HepG2 (cell line): Measurements from ENCODE around the gene BIN1. TPM values are rescaled to one million over a fixed set of nuclear protein-coding genes. Genes with fewer than 3 reads are reported as not detected.

Experiments used
- ATAC-seq: fragments of 200-7000 bp; cut with Tn5 transposase; 3 replicates; pipeline ENCODE4 v1.9.1; 2020; ENCODE audit warnings: mild to moderate bottlenecking, moderate library complexity
- BruUV-seq: library from RNA; stranded (reverse); fragments of 400-500 nt; replicated peaks from 2 replicates; lab custom pipeline; 2021; lab: Mats Ljungman, UMichigan
- CTCF ChIA-PET: fragments of 300-600 bp; formaldehyde crosslinking; extraction: SDS; loops from one replicate; lab custom pipeline; 2021; ENCODE audit warnings: low total read pairs, inconsistent platforms, low intra/inter-chr PET ratio; lab: Yijun Ruan, JAX
- POLR2A ChIA-PET: fragments of 350-600 bp; sonication (Branson Sonifier 250); formaldehyde crosslinking; loops from one replicate; lab custom pipeline; 2020; ENCODE audit warnings: antibody characterized with exemption, inconsistent platforms; lab: Yijun Ruan, JAX
- DNase-seq: peaks from one replicate; pipeline ENCODE4 v3.0.0-alpha.2; 2015; ENCODE audit warnings: low spot score
- FAIRE-seq: peaks from 3 replicates; lab custom pipeline; 2011; peaks lifted over from hg19 to GRCh38; lab: Jason Lieb, UNC
- H2AFZ ChIP-seq: one replicate; pipeline ENCODE4 v1.6.1; 2011; ENCODE audit warnings: low read length, inconsistent platforms
- H3K27ac ChIP-seq: fragments of 300-600 bp; 3 replicates; pipeline ENCODE4 v1.8.0; 2011; ENCODE audit warnings: mixed run types, mild to moderate bottlenecking, mixed read lengths, low read length, inconsistent platforms; ENCODE audit not compliant: insufficient read depth; ENCODE audit errors: extremely low read length
- H3K27me3 ChIP-seq, 2 experiments: fragments of 200-600 bp in 1 of 2; 2 replicates in 1 of 2; 3 replicates in 1 of 2; pipeline versions ENCODE4 v1.6.0 to v1.8.0; 2011; ENCODE audit warnings: low read length in 2 of 2, mild to moderate bottlenecking in 2 of 2, moderate library complexity in 2 of 2, inconsistent platforms in 1 of 2; ENCODE audit not compliant: insufficient read depth in 2 of 2, control insufficient read depth in 1 of 2
- H3K36me3 ChIP-seq, 2 experiments: fragments of 200-600 bp in 1 of 2; replicated peaks in 1 of 2; 2 replicates in 1 of 2; 3 replicates in 1 of 2; pipeline versions ENCODE4 v1.5.1 to v1.8.0; 2011; ENCODE audit warnings: low read length in 2 of 2, inconsistent platforms in 1 of 2; ENCODE audit not compliant: insufficient read depth in 2 of 2, control insufficient read depth in 1 of 2
- H3K4me1 ChIP-seq: 2 replicates; pipeline ENCODE4 v1.5.1; 2012; ENCODE audit warnings: low read length, inconsistent platforms; ENCODE audit not compliant: insufficient read depth
- H3K4me2 ChIP-seq: 2 replicates; pipeline ENCODE4 v1.6.0; 2011; ENCODE audit warnings: low read depth, low read length, inconsistent platforms
- H3K4me3 ChIP-seq, 3 experiments: fragments of 200-600 bp in 1 of 3; sonication (generic), shearing (Covaris generic) in 1 of 3; replicated peaks in 1 of 3; 2 replicates each; pipeline ENCODE4 v1.5.1; 2011 to 2016; ENCODE audit warnings: low read length in 3 of 3, inconsistent platforms in 2 of 3, low read depth in 2 of 3, mild to moderate bottlenecking in 2 of 3, control low read depth in 1 of 3, mixed read lengths in 1 of 3; ENCODE audit not compliant: insufficient read depth in 1 of 3
- H3K79me2 ChIP-seq: one replicate; pipeline ENCODE4 v1.6.1; 2011; ENCODE audit warnings: low read length, inconsistent platforms; ENCODE audit not compliant: insufficient read depth
- H3K9ac ChIP-seq: 2 replicates; pipeline ENCODE4 v1.6.0; 2011; ENCODE audit warnings: mild to moderate bottlenecking, low read depth, low read length, inconsistent platforms; ENCODE audit not compliant: insufficient read depth
- H3K9me3 ChIP-seq: 2 replicates; pipeline ENCODE4 v1.5.1; 2012; ENCODE audit warnings: mild to moderate bottlenecking, low read length
- H4K20me1 ChIP-seq: 2 replicates; pipeline ENCODE4 v1.6.0; 2011; ENCODE audit warnings: inconsistent platforms, mild to moderate bottlenecking, low read length, moderate library complexity; ENCODE audit not compliant: insufficient read depth
- BORCS8-MEF2B ChIP-seq: sonication (generic); formaldehyde crosslinking; IDR thresholded peaks from 2 replicates; pipeline ENCODE4 v1.8.0; 2022; ENCODE audit warnings: mild to moderate bottlenecking, missing genetic modification reagents
- DDIT3 ChIP-seq: sonication (generic); formaldehyde crosslinking; IDR thresholded peaks from 2 replicates; pipeline ENCODE4 v1.4.0; 2020; ENCODE audit warnings: mild to moderate bottlenecking, missing genetic modification reagents
- ETV5 ChIP-seq: IDR thresholded peaks from 2 replicates; pipeline ENCODE4 v1.6.1; 2018; ENCODE audit warnings: missing biosample characterization, missing genetic modification reagents, inconsistent platforms, borderline replicate concordance
- TARDBP ChIP-seq: sonication (generic); formaldehyde crosslinking; IDR thresholded peaks from 2 replicates; pipeline ENCODE4 v1.8.0; 2022; ENCODE audit warnings: mild to moderate bottlenecking, missing genetic modification reagents
- TBP ChIP-seq: sonication (generic); formaldehyde crosslinking; IDR thresholded peaks from 2 replicates; pipeline ENCODE4 v1.5.0; 2020; ENCODE audit warnings: missing genetic modification reagents
- ZBTB4 ChIP-seq: sonication (generic); formaldehyde crosslinking; IDR thresholded peaks from 2 replicates; pipeline ENCODE4 v1.4.0; 2020; ENCODE audit warnings: missing genetic modification reagents, mild to moderate bottlenecking, borderline replicate concordance
- ZFP36L1 ChIP-seq: sonication (generic); formaldehyde crosslinking; IDR thresholded peaks from 2 replicates; pipeline ENCODE4 v1.8.0; 2022; ENCODE audit warnings: mild to moderate bottlenecking, missing genetic modification reagents, moderate library complexity
- ZNF101 ChIP-seq: sonication (generic); formaldehyde crosslinking; IDR thresholded peaks from 2 replicates; pipeline ENCODE4 v1.4.0; 2020; ENCODE audit warnings: mild to moderate bottlenecking, low read depth, missing genetic modification reagents, borderline replicate concordance
- ZNF160 ChIP-seq: sonication (generic); formaldehyde crosslinking; IDR thresholded peaks from 2 replicates; pipeline ENCODE4 v1.8.0; 2022; ENCODE audit warnings: mild to moderate bottlenecking, inconsistent platforms, missing genetic modification reagents
- ZNF598 ChIP-seq: sonication (generic); formaldehyde crosslinking; IDR thresholded peaks from 2 replicates; pipeline ENCODE4 v1.5.1; 2020; ENCODE audit warnings: mild to moderate bottlenecking, missing genetic modification reagents, borderline replicate concordance
- ZNF790 ChIP-seq: sonication (generic); formaldehyde crosslinking; IDR thresholded peaks from 2 replicates; pipeline ENCODE4 v1.8.0; 2022; ENCODE audit warnings: missing genetic modification reagents, mild to moderate bottlenecking, borderline replicate concordance
- WGBS: methylation state at CpG from one replicate; pipeline ENCODE4 v1.1.6; 2017; ENCODE audit warnings: low lambda C conversion rate; 5-methylcytosine and 5-hydroxymethylcytosine counted together
- in situ Hi-C: cut with HindIII; loops from 2 replicates; pipeline ENCODE4 v1.10.0; 2017; ENCODE audit warnings: low pct_unique_long_range_greater_than_20kb; ENCODE audit not compliant: extremely low pct_ligation_motif_present
- intact Hi-C: fragments of 100-400 bp; cut with micrococcal nuclease; formaldehyde crosslinking; loops from one replicate; pipeline ENCODE4 v1.10.0; 2022; ENCODE audit not compliant: unreplicated experiment
- polyA plus RNA-seq, 8 experiments: library from polyadenylated mRNA; depleted of rRNA in 3 of 8; stranded (reverse) in 7 of 8; unstranded in 1 of 8; fragments of >200 nt; fragmentation: Illumina TruSeq in 4 of 8; extraction: Trizol in 4 of 8; gene quantifications; 2 replicates each; pipeline versions ENCODE4 v1.2.1 to v1.2.3, GENCODE V29; 2011 to 2016; ENCODE audit warnings: low read depth in 4 of 8, missing spikeins in 1 of 8, mixed read lengths in 1 of 8; ENCODE audit not compliant: insufficient read depth in 1 of 8
- total RNA-seq, 5 experiments: library from RNA; depleted of rRNA; stranded (reverse); fragments of >200 nt; fragmentation: Illumina TruSeq; extraction: Trizol; gene quantifications; 2 replicates each; pipeline ENCODE4 v1.2.3, GENCODE V29; 2016; ENCODE audit warnings: low read depth in 1 of 5
- TF ChIP-seq, protein P1 (sequence below): sonication (generic); formaldehyde crosslinking; IDR thresholded peaks from 2 replicates; pipeline ENCODE4 v1.4.0; 2020; ENCODE audit warnings: missing genetic modification reagents, low read depth, mild to moderate bottlenecking, borderline replicate concordance
- TF ChIP-seq, protein P2 (sequence below): IDR thresholded peaks from 2 replicates; pipeline ENCODE4 v1.6.1; 2018; ENCODE audit warnings: missing genetic modification reagents, mild to moderate bottlenecking, missing compliant biosample characterization

The BIN1 gene
- total and polyA plus RNA-seq, 2 of the 13 experiments (the other 11 are each of a cell fraction or from before 2014, with no cell fraction given) = 0.93 to 1.2 TPM

DNA sequence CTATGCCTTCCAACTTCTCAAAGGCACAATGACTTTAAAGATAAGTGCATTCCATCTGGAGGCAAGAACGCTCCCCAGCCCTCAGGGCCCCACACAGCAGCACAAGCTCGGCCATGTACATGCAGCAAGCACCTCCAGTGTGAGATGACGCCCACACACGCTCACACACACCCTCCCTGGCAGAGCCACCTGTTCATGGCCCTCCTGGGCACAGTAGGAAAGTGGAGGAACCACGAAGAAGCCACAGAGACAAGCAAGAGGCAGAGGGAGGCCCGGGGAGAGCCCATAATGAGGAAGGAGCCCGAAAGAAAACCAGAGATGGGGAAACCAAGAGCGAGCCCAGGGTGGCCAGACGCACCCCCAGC is 21.7 kb downstream of the BIN1 start:
- ChIA-PET CTCF (no interaction called here), POLR2A (no interaction called here)
- in situ Hi-C loops (no loop called here), intact Hi-C loops (no loop called here)
- DNase-seq (no peak), FAIRE-seq (no peak), ATAC-seq (no peak)
- H3K36me3 ChIP-seq = no peaks in the 10 kb centered on the region
- H3K9me3 ChIP-seq = no peaks in the 10 kb centered on the region
- no peak overlapping the region for H2AFZ ChIP-seq
- H3K4me3 ChIP-seq = no peak overlapping the region
- H4K20me1 ChIP-seq = no peaks in the 10 kb centered on the region
- 32% methylated on average over 9 of the region's 9 CpGs for WGBS
- no peak overlapping the region for H3K9ac ChIP-seq
- no peaks in the 10 kb centered on the region for H3K79me2 ChIP-seq
- no peak overlapping the region for H3K27ac ChIP-seq
- H3K27me3 ChIP-seq = peaks cover 4 to 28% of the 10 kb centered on the region in 2 experiments; a peak in 3 of 5 replicates
- no peak overlapping the region for H3K4me2 ChIP-seq
- no TSS peak for BruUV-seq
- no peak for TF ChIP-seq ZFP36L1 (CRISPR knock-in tag)
- TF ChIP-seq ZNF598 (CRISPR knock-in tag) = no peak
- TF ChIP-seq, protein P1, sequence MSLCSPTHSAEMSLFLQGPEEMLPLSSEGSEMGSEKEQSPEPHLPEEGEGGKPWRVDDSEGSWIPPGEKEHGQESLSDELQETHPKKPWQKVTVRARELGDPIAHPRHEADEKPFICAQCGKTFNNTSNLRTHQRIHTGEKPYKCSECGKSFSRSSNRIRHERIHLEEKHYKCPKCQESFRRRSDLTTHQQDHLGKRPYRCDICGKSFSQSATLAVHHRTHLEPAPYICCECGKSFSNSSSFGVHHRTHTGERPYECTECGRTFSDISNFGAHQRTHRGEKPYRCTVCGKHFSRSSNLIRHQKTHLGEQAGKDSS = no peak
- no peak for TF ChIP-seq TARDBP (CRISPR knock-in tag)
- TF ChIP-seq BORCS8-MEF2B (CRISPR knock-in tag) = no peak
- TF ChIP-seq DDIT3 (CRISPR knock-in tag) = no peak
- TF ChIP-seq ZNF101 (CRISPR knock-in tag) = no peak
- TF ChIP-seq ZBTB4 = no peak
- no peak for TF ChIP-seq ZNF790 (CRISPR knock-in tag)
- no peak for TF ChIP-seq ETV5 (CRISPR knock-in tag)
- no peak for TF ChIP-seq TBP (CRISPR knock-in tag)
- TF ChIP-seq ZNF160 = no peak
- TF ChIP-seq, protein P2, sequence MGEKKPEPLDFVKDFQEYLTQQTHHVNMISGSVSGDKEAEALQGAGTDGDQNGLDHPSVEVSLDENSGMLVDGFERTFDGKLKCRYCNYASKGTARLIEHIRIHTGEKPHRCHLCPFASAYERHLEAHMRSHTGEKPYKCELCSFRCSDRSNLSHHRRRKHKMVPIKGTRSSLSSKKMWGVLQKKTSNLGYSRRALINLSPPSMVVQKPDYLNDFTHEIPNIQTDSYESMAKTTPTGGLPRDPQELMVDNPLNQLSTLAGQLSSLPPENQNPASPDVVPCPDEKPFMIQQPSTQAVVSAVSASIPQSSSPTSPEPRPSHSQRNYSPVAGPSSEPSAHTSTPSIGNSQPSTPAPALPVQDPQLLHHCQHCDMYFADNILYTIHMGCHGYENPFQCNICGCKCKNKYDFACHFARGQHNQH (CRISPR knock-in tag) = no peak
- TF ChIP-seq, all 625 proteins: peak for 0
- peaks cover 24% of the 10 kb centered on the region for H3K4me1 ChIP-seq
